ENCODE results near the gene SDK1.

SDK1 gene

GRCh38 chr7:3408814-3409595 lies 108.0 kb downstream of the SDK1 start:
- peak; percentile 57 for DNase-seq (ENCODE audit: low read depth)

GRCh38 chr7:3412871-3413270 lies 111.8 kb downstream of the SDK1 start:
- DNase-seq (ENCODE audit: low read depth), result no peak

- no peak for DNase-seq (ENCODE audit: low read depth)
These were observed 114.8 kb downstream of the SDK1 start for GRCh38 chr7:3415861-3416312.

GRCh38 chr7:3416453-3416852 lies 115.4 kb downstream of the SDK1 start:
- DNase-seq (ENCODE audit: low read depth), result no peak

- DNase-seq (ENCODE audit: low read depth), result no peak
These were observed 124.0 kb downstream of the SDK1 start for GRCh38 chr7:3425087-3425486.

- DNase-seq (ENCODE audit: low read depth), result no peak
These were observed 125.0 kb downstream of the SDK1 start for GRCh38 chr7:3426064-3426463.

GRCh38 chr7:3427957-3428356 lies 126.9 kb downstream of the SDK1 start:
- no peak for DNase-seq (ENCODE audit: low read depth)

GRCh38 chr7:3429981-3430380 lies 128.9 kb downstream of the SDK1 start:
- DNase-seq (ENCODE audit: low read depth), result no peak

- no peak for DNase-seq (ENCODE audit: low read depth)
These were observed 129.5 kb downstream of the SDK1 start for GRCh38 chr7:3430588-3430987.

- DNase-seq (ENCODE audit: low read depth), result peak; percentile 13
These were observed 130.3 kb downstream of the SDK1 start for GRCh38 chr7:3431306-3431705.

- DNase-seq (ENCODE audit: low read depth), result peak; percentile 40
These were observed 131.9 kb downstream of the SDK1 start for GRCh38 chr7:3432911-3433310.

GRCh38 chr7:3434611-3435010 lies 133.6 kb downstream of the SDK1 start:
- no peak for DNase-seq (ENCODE audit: low read depth)

- DNase-seq (ENCODE audit: low read depth), result no peak
These were observed 135.1 kb downstream of the SDK1 start for GRCh38 chr7:3436112-3436511.

GRCh38 chr7:3436746-3437145 lies 135.7 kb downstream of the SDK1 start:
- DNase-seq (ENCODE audit: low read depth), result peak; percentile 55

- no peak for DNase-seq (ENCODE audit: low read depth)
These were observed 136.4 kb downstream of the SDK1 start for GRCh38 chr7:3437467-3437866.

GRCh38 chr7:3438352-3438751 lies 137.3 kb downstream of the SDK1 start:
- DNase-seq (ENCODE audit: low read depth), result peak; percentile 5

GRCh38 chr7:3439333-3440030 lies 138.4 kb downstream of the SDK1 start:
- DNase-seq (ENCODE audit: low read depth), result peak; percentile 98

GRCh38 chr7:3440509-3440908 lies 139.5 kb downstream of the SDK1 start:
- no peak for DNase-seq (ENCODE audit: low read depth)

- DNase-seq (ENCODE audit: low read depth), result no peak
These were observed 142.7 kb downstream of the SDK1 start for GRCh38 chr7:3443716-3444115.

- peak; percentile 57 for DNase-seq (ENCODE audit: low read depth)
These were observed 145.7 kb downstream of the SDK1 start for GRCh38 chr7:3446786-3447185.

- no peak for DNase-seq (ENCODE audit: low read depth)
These were observed 150.6 kb downstream of the SDK1 start for GRCh38 chr7:3451701-3452100.

GRCh38 chr7:3453398-3453797 lies 152.3 kb downstream of the SDK1 start:
- DNase-seq (ENCODE audit: low read depth), result no peak

GRCh38 chr7:3455806-3456595 lies 154.9 kb downstream of the SDK1 start:
- peak; percentile 58 for DNase-seq (ENCODE audit: low read depth)
